T-helper 1 cell (primary cell): ENCODE data around the gene TCF7L2.

Source experiments
- DNase-seq, 5 donors: peaks; one replicate each; pipeline ENCODE4 v3.0.0-alpha.2; 2012 to 2020

The TCF7L2 gene

DNA sequence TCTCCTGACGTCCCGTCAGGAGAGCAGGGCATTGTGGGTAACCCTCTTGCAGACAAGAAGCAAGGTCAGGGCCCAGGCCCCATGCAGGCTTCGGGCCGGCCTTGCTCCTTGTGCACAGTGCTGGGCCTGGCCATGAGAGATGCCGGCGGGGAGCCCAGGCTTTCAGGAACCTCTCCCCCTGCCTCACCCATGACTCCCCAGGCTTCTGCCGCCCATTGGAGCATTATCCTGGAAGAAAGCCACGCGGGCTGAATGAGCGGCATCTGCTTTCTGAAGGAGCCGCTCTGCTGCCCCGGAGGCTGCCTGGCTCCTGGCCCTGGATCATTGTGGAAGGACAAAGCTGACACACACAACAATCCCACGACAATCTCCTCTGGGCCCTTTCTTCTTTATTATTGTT is 233.5 kb downstream of the TCF7L2 start:
- no peak for DNase-seq

GRCh38 chr10:113187063-113187777 is 237.2 kb downstream of the TCF7L2 start:
- no peak for DNase-seq

DNA sequence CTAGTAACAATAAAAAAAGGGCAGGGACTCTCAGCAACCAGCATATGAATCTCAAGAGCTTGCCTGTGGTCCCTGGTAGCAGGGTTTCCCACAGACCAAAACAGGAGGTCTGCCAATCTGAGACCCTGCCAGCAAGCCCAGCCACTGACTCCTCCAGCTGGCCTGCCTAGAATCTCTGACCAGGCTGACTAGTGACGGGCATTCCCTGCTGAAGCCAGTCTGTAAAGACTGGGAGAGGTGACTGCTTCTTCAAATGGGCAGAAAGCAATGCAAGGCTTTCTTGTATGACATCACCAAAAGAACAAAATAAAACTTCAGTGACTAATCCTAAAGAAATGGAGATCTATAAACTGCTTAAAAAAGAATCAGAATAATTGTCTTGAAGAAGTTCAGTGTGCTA is 249.4 kb downstream of the TCF7L2 start:
- DNase-seq, result no peak

- no peak for DNase-seq
Measured at GRCh38 chr10:113202011-113202410, 252.0 kb downstream of the TCF7L2 start.

DNA sequence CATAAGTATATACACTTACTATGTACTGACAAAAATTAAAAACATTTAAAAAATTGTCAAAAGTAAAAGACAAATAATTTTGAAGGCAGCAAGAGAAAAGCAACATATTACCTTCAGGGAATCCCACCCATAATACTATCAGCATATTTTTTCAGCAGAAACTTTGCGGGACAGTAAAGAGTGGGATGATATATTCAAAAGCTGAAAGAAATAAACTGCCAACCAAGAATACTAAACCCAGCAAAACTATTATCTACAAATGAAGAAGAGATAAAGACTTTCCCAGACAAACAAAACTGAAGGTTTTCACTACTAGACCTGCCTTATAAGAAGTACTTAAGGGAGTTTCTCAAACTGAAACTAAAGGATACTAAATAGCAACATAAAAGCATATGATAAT is 257.9 kb downstream of the TCF7L2 start:
- no peak for DNase-seq

GRCh38 chr10:113213035-113213434 is 263.0 kb downstream of the TCF7L2 start:
- DNase-seq, result no peak

DNA sequence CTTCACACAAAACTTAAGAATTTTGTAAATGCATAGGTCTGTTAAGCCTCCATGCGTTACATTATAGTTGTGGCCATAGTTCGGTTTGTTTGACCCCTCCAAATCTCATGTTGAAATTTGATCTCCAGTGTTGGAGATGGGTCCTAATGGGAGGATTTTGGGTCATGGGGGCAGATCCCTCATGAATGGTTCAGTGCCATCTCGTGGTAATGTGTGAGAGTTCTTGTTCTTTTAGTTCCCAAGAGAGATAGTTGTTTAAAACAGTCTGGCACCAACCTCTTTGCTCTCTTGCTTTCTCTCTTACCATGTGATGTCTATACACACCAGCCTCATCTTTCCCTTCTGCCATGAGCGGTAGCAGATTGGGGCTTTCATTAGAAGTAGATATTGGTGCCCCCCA is 264.3 kb downstream of the TCF7L2 start:
- no peak for DNase-seq

- DNase-seq, result no peak
Measured at GRCh38 chr10:113216102-113216501, 266.1 kb downstream of the TCF7L2 start.
